Renal cortex interstitium (tissue), 11 donors: ENCODE measurements around the gene MMP8. TPM values are rescaled to one million over a fixed set of nuclear protein-coding genes. Genes with fewer than 3 reads are reported as not detected.

Experiments
- DNase-seq, 11 donors: peaks; one replicate each; pipeline ENCODE4 v3.0.0-alpha.2; 2013; ENCODE audit warnings: low read depth in 9 of 11, low spot score in 4 of 11; ENCODE audit errors: extremely low read depth in 1 of 11
- polyA plus RNA-seq, 3 donors: library from polyadenylated mRNA; unstranded; fragments of 120-200 nt; gene quantifications; one replicate each; pipeline ENCODE4 v1.2.1, GENCODE V29; 2013; ENCODE audit not compliant: insufficient read length in 3 of 3

Gene MMP8
- polyA plus RNA-seq, 3 donors = 0.06 TPM; not detected in 2

- no peak for DNase-seq
Observed at GRCh38 chr11:102729849-102730815, 5.4 kb upstream of the MMP8 start.

GRCh38 chr11:102727890-102728289, 3.1 kb upstream of the MMP8 start:
- no peak for DNase-seq

DNA sequence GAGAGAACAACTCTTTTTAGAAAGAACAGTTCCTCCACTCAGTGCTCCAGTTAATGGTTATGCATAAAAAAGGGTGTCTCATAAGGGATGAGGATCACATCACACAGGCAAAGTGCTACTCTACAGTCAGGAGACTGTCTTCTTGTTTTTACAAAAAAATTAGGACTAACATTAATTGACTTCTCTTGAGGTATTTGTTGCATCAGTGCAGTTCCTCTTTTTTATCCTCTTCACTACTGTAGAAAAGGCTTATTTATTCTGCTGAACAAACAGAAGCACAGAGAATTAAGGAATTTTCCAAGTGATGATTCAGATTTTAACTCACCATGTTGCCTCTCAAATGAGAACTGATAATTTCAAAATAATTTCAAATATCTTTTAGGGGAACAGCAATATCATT, 1.9 kb downstream of the MMP8 start:
- no peak for DNase-seq

GRCh38 chr11:102719620-102720277, 5.0 kb downstream of the MMP8 start:
- DNase-seq = no peak

DNA sequence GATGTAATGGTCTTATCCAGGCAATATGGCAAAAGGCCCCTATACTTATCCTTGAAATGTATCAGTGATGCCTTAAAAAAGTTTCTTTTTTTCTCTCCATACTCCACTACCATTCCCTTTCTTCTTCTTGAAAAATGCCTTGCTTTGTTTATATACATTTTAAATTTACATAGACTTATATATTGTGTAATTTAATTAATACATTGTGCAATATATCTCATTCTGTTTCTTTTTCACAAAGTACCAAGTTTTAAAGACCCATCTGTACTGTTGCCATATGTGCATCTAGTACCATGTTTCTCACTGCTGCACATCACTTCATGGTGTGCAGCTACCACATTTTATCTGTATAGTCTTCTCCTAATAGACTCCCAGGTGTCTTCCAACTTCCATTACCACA, 7.5 kb downstream of the MMP8 start:
- no peak for DNase-seq

GRCh38 chr11:102716527-102716926, 8.2 kb downstream of the MMP8 start:
- DNase-seq = no peak

DNA sequence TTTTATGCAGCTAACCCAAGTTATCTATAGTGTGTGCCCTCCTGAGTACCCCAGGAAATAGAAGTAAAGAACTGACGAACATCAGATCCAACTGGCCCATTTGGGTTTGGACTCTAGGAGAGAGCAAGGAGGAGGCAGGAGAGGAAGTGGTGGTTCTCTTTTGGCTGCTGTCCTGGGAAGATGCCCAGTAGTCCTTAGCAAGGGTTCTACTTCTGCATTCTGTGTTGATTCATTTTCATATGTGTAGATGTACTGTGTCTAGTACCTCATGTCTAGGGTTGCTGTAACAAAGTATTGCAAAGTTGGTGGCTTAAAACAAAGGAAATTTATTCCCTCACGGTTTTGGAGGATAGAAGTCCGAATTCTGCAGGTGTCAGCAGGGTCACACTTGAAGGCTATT, 12.6 kb downstream of the MMP8 start:
- no peak for DNase-seq

DNA sequence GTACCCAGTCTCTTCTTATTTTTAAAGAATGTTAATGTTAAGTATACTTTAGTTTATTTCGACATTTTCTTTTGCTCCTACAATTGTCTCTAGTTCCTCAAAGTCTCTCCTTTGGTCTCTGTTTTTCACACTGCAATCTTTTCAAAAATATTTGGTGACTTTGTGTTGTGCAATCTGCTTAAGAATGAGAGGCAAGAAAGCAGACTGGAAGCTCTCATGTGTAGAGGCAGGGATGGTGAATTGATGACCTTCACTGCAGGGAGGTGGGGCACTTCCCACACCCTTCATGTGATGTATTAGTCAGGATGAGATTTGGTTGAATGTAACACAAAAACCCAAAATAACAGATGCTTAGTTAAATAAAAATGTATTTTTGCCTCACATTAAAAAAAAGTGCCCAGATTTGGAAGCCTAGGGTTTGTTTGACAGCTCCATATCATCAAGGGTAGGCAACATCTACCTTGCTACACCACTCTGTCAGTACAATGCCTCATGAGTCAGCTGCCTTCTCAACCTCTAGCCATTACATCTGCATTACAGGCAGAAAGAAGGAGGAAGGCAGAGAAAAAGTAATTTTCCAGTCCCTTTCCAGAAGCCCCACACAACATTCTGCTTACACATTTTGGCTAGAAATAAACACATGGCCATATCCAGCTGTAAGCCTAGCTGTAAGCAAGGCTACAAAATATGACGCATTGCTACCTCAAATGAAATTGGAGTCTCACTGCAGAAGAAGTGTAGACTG, 15.4 kb downstream of the MMP8 start:
- DNase-seq = no peak

GRCh38 chr11:102708654-102709053, 16.1 kb downstream of the MMP8 start:
- DNase-seq = no peak

GRCh38 chr11:102705626-102706025, 19.1 kb downstream of the MMP8 start, which contains the start of gene MMP27:
Gene MMP27, minus strand, starts transcription at chr11:102705769. Its CDS starts 55 bp downstream, at chr11:102705714.
- DNase-seq = no peak

DNA sequence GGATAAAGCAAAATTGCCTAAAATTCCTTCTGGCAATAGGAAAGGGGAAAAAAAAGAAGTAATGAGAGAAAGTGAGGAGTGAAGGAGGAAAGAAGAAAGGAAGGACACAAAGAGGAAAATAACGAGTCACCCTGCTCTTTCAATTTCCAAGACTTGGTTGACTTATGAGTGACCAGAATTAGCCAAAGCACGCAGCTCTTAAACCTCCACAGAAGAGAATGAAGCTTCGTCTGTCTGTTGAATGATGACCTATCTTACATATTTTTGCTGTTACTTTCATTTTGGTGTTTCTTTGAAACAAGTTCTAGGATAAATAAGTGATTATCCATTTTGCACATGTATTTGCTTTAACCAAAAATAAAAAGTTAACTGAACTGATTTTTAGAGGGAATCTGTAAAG, 19.9 kb downstream of the MMP8 start:
- DNase-seq = no peak

DNA sequence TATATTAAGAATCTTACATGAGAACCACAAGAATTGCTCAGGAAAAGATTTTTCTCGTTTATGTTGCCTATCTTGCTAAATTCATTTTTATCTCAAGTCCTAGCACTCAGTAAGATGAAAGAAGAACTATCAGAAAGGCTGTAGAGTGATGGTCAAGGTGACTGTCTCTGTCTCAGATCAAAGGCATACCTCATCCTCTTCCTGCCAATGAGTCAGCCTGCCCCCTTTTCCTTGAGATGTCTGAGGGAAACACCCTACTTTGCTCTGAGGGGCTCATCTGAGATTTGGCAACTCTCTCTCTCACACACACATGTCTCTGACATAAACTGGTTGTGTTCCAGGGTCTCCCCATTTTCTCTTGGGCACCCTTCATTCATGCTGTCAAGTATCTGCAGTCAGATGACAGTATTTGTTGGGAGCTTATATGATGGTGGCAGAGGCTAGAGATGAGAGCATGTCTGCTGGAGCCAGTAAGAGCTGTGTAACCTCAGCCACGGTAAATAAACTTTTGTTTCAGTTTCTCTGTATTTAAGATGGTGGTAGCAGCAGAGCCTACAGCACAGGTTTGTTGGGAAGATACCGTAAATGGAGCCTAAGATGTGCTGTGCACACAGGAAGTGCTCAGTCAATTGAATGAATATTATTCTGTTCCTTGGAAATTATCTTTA, 20.8 kb downstream of the MMP8 start:
- no peak for DNase-seq

DNA sequence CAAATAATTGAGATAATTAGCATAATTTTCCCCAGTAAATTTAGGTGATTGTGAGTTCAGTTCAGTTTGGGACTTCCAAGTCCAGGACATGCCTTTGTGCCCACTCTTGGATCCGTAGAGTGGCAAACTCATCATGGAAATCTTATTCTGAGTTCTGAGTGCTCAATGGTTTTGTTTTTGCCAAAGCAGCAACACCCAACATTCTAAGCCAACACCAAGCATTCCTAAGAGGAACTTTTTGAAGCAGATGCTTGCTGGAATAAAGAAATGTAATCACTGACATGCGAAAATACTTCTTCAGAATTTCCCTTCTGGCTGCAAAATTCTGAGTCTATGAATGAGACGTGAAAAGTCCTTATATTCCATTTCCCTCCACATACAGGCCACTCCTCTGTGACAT, 29.6 kb downstream of the MMP8 start:
- no peak for DNase-seq

DNA sequence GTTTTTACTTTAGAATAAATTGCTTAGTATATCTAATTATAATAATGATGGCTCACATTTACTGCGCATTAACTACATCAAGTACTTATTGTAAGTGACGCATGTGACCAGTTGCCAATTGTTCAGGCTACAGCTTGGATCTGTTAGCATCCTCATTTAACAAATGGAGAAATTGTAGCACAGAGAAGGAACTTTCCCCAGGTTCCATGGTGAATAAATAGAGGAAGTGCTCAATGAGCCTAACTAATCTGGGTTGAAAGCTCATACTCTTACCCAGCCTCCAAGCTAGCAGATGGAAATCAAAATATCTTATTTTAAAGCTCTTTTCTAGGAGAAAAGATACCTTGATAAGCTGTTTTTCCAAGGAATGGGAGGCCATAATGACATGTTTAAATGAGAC, 39.0 kb downstream of the MMP8 start:
- no peak for DNase-seq

DNA sequence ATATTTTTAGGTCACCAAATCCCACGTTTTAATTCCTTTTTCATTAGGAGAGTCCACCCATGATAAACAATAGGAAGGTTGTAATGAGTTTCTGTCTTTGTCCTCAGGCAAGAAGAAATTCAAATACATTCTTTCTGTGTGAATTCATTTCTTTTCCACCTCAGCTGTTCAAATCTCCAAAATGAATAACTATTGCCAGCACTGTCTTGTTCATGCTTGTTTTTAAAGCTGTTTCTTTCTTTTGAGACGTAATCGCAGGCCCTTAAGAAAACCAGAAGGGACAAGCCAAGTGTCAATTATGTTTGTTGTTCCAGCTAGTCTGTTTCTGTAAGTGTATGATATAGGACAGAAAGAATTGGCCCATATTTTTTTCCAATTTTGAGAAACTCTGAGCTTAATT, 39.4 kb downstream of the MMP8 start:
- no peak for DNase-seq

GRCh38 chr11:102683277-102683676, 41.5 kb downstream of the MMP8 start:
- DNase-seq = no peak

DNA sequence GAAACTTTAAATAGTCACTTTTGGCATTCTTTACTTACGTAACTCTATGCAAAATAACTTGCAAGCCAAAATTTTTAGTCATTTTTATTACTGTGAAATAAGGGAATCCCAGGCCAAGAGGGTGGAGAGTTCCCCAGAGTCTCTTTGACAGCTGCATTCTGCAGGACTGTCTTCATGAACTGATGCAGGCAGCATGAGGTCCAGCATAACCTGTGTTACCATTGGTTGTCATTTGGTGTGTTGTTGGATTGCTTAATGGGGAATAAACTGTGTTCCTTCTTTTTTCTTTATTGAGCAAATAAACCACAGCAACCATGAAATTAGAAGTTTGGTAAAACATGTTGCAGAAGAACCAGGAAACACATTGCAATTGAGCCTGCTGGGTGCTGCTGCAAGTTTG, 43.8 kb downstream of the MMP8 start:
- no peak for DNase-seq

- DNase-seq = no peak
Observed at GRCh38 chr11:102678022-102678421, 46.7 kb downstream of the MMP8 start.

DNA sequence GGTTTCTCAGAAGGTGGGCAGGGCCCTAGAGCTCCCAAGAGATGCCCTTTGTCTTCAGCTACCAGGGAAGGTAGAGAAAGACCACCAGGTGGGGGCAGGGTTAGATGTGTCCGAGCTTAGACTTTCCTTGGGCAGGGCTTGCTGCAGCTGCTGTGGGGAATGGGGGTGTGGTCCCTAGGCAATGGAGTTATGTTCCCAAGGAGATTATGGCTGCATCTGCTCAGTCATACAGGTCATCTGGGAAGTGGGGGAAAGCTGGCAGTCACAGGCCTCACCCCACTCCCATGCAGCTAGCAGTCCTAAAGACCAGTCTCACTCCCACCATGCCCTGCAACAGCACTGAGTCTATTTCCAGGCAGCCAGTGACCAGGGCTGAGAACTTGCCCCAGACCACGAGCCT, 48.7 kb downstream of the MMP8 start:
- no peak for DNase-seq
